ENCODE data around the gene CBR3. TPM values are rescaled to one million over a fixed set of nuclear protein-coding genes. Genes with fewer than 3 reads are reported as not detected.

Gene CBR3
- total and polyA plus RNA-seq, 2 of the 4 experiments (the other 2 are of a cell fraction), result 13.4 to 15.4 TPM

GRCh38 chr21:36166705-36167104 is 31.8 kb downstream of the CBR3 start:
- Histone ChIP-seq H3K27ac (ENCODE audit: insufficient read depth, low read length) (no peak overlapping the region), H3K36me3 (ENCODE audit: control insufficient read depth, insufficient read depth, low read length) (peaks cover 8% of the 10 kb centered on the region), H2AFZ (replicated peaks; ENCODE audit: low read length, poor library complexity) (no peak overlapping the region), H2BK20ac (ENCODE audit: low read depth, low read length) (no peak overlapping the region), H3K4me1 (ENCODE audit: control insufficient read depth, insufficient read depth, low read length) (peaks cover 10% of the 10 kb centered on the region), H3K79me1 (ENCODE audit: low read depth in 1 of 2, low read length in 2 of 2) (peaks cover 22 to 60% of the 10 kb centered on the region in 2 experiments), H2AK9ac (replicated peaks; ENCODE audit: low read depth, low read length, poor library complexity) (no peak overlapping the region), H3K27me3 (ENCODE audit: control insufficient read depth, insufficient read depth, low read length) (no peaks in the 10 kb centered on the region), H4K91ac (ENCODE audit: insufficient read depth, low read depth, low read length) (no peak overlapping the region), H2BK120ac (ENCODE audit: low read depth, low read length) (no peak overlapping the region), H3K23ac (ENCODE audit: low read depth, low read length) (no peak overlapping the region), H3K14ac (replicated peaks; ENCODE audit: low read depth, low read length) (no peak overlapping the region), H4K5ac (ENCODE audit: low read depth, low read length) (no peak overlapping the region), H4K20me1 (ENCODE audit: insufficient read depth, low read length) (peaks cover 4% of the 10 kb centered on the region), H3K9me3 (ENCODE audit: control insufficient read depth, insufficient read depth, low read length) (no peaks in the 10 kb centered on the region), H3K9me1 (ENCODE audit: insufficient read depth, low read length) (peaks cover 24% of the 10 kb centered on the region), H3K9ac (ENCODE audit: low read depth, low read length) (peak overlapping the region; percentile 22; the same call in 1 of the 2 replicates), H3K56ac (ENCODE audit: extremely low read depth, insufficient read depth, low read length) (no peak overlapping the region), H2BK5ac (ENCODE audit: low read depth, low read length, poor library complexity, severe bottlenecking) (no peak overlapping the region), H2AK5ac (ENCODE audit: low read depth, low read length) (no peak overlapping the region), H2BK15ac (ENCODE audit: low read depth, low read length) (no peak overlapping the region), H3K4me2 (ENCODE audit: low read depth, low read length) (no peak overlapping the region), H3K18ac (ENCODE audit: low read depth, low read length) (no peak overlapping the region), H4K8ac (ENCODE audit: low read depth in 2 of 2, low read length in 2 of 2) (0 out of 4 replicates have a peak overlapping the region, but pooled peaks of 1 of the 2 experiments have one; percentile 10), H3K4ac (ENCODE audit: low read depth, low read length) (no peak overlapping the region), H3K4me3 (ENCODE audit: insufficient read depth, low read depth, low read length) (no peak overlapping the region)
- ATAC-seq (ENCODE audit: low read depth) (no peak), DNase-seq (no peak)
- dilution Hi-C loops (cut with HindIII; ENCODE audit: low sequenced_read_pairs, unreplicated experiment), result no loop called here
- no TSS peak for BruUV-seq (replicated peaks)
- 80% methylated on average over 4 of the region's 7 CpGs; no CpG with 5 or more reads in 1 of the 2 experiments for WGBS, 2 experiments (ENCODE audit: extremely low coverage in 2 of 2, insufficient read length in 1 of 2)
- TF ChIP-seq NFE2L2 (IDR thresholded peaks at IDR 0.05; ENCODE audit: low read depth, low read length), result no peak
- TF ChIP-seq CEBPB (IDR thresholded peaks at IDR 0.05; ENCODE audit: low read depth, low read length), result no peak
- no peak for TF ChIP-seq MAZ (IDR thresholded peaks at IDR 0.05; ENCODE audit: borderline replicate concordance, low read depth, low read length)
- no peak for TF ChIP-seq SMC3 (IDR thresholded peaks at IDR 0.05; ENCODE audit: low read depth, low read length)
- TF ChIP-seq MAFK (IDR thresholded peaks at IDR 0.05; ENCODE audit: low read depth, low read length), result no peak
- TF ChIP-seq ELK1 (IDR thresholded peaks at IDR 0.05; ENCODE audit: borderline replicate concordance, low read depth, low read length), result no peak
- no peak for TF ChIP-seq FOS (IDR thresholded peaks at IDR 0.05; ENCODE audit: low read depth, low read length)
- TF ChIP-seq RFX5 (IDR thresholded peaks at IDR 0.05; ENCODE audit: low read depth, low read length), result no peak
- no peak for TF ChIP-seq MXI1 (IDR thresholded peaks at IDR 0.05; ENCODE audit: borderline replicate concordance, low read depth, low read length)
- no peak for TF ChIP-seq BHLHE40 (IDR thresholded peaks at IDR 0.05; ENCODE audit: low read depth, low read length)
- no peak for TF ChIP-seq POLR2A (IDR thresholded peaks at IDR 0.05; ENCODE audit: low read depth, low read length)
- TF ChIP-seq, protein P1, sequence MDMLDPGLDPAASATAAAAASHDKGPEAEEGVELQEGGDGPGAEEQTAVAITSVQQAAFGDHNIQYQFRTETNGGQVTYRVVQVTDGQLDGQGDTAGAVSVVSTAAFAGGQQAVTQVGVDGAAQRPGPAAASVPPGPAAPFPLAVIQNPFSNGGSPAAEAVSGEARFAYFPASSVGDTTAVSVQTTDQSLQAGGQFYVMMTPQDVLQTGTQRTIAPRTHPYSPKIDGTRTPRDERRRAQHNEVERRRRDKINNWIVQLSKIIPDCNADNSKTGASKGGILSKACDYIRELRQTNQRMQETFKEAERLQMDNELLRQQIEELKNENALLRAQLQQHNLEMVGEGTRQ (IDR thresholded peaks at IDR 0.05; ENCODE audit: low read depth, low read length), result no peak
- TF ChIP-seq RCOR1 (IDR thresholded peaks at IDR 0.05; ENCODE audit: insufficient replicate concordance, low read length), result no peak
- TF ChIP-seq CTCF (conservative IDR thresholded peaks at IDR 0.05; ENCODE audit: low read depth, low read length), result no peak
- TF ChIP-seq CHD1 (IDR thresholded peaks at IDR 0.05; ENCODE audit: low read depth, low read length), result no peak
- no peak for TF ChIP-seq RAD21 (IDR thresholded peaks at IDR 0.05; ENCODE audit: low read length)
- intact Hi-C loops (cut with micrococcal nuclease), result no loop called here
- ChIA-PET CTCF (interaction anchor here (0.6 kb wide), 1 partner anchor 43 kb away, joined by 7 read pairs; no protein-coding TSS in a partner anchor), POLR2A (ENCODE audit: unreplicated experiment) (no interaction called here)
- in situ Hi-C loops (cut with MboI; ENCODE audit: low sequenced_read_pairs), result no loop called here
